Erythroblast (primary cell): Measurements from ENCODE around the gene PDGFB.

Experiments
- DNase-seq, 2 experiments: peaks; one replicate each; lab custom pipeline; 2025; lab: John Stamatoyannopoulos, UW
- GATA1 ChIP-seq: IDR thresholded peaks from 2 replicates; pipeline ENCODE4 v1.6.1; 2011; ENCODE audit warnings: low read depth, mild to moderate bottlenecking, control low read depth, low read length, moderate library complexity
- POLR2A ChIP-seq: IDR thresholded peaks from 2 replicates; pipeline ENCODE4 v1.6.1; 2011; ENCODE audit warnings: mild to moderate bottlenecking, low read length

The PDGFB gene

GRCh38 chr22:39246217-39246616 lies 1.4 kb upstream of the PDGFB start:
- DNase-seq, result no peak
- TF ChIP-seq GATA1, result no peak
- no peak for TF ChIP-seq POLR2A

GRCh38 chr22:39245130-39246039 lies 603 bp upstream of the PDGFB start:
- no peak for TF ChIP-seq GATA1
- TF ChIP-seq POLR2A, result no peak
- peak in 1 of 2 experiments; percentile 17 for DNase-seq

- no peak for TF ChIP-seq GATA1
- TF ChIP-seq POLR2A, result no peak
- DNase-seq, result no peak
Measured at GRCh38 chr22:39244136-39244495, 666 bp downstream of the PDGFB start.

- no peak for TF ChIP-seq GATA1
- no peak for TF ChIP-seq POLR2A
- no peak for DNase-seq
Measured at GRCh38 chr22:39243439-39244135, 1.2 kb downstream of the PDGFB start.

- TF ChIP-seq POLR2A (no peak), GATA1 (no peak)
- no peak for DNase-seq
Measured at GRCh38 chr22:39242595-39243438, 2.0 kb downstream of the PDGFB start.

GRCh38 chr22:39241794-39242594 lies 2.8 kb downstream of the PDGFB start:
- DNase-seq, result no peak
- TF ChIP-seq GATA1 (no peak), POLR2A (no peak)

- TF ChIP-seq POLR2A (no peak), GATA1 (no peak)
- DNase-seq, result peak; percentile 71 to 75
Measured at GRCh38 chr22:39240831-39241793, 3.7 kb downstream of the PDGFB start.

GRCh38 chr22:39239561-39240423 lies 5.0 kb downstream of the PDGFB start:
- no peak for DNase-seq
- TF ChIP-seq GATA1 (no peak), POLR2A (no peak)

GRCh38 chr22:39238966-39239505 lies 5.7 kb downstream of the PDGFB start:
- no peak for DNase-seq
- TF ChIP-seq GATA1, result no peak
- no peak for TF ChIP-seq POLR2A

- DNase-seq, result no peak
- TF ChIP-seq GATA1 (no peak), POLR2A (no peak)
Measured at GRCh38 chr22:39238561-39238960, 6.2 kb downstream of the PDGFB start.

GRCh38 chr22:39238101-39238466 lies 6.7 kb downstream of the PDGFB start:
- TF ChIP-seq GATA1, result no peak
- TF ChIP-seq POLR2A, result no peak
- no peak for DNase-seq
